HUES6 (cell line): Measurements from ENCODE around the gene TSC22D3.

ENCODE experiments used
- H3K27ac ChIP-seq: 2 replicates; pipeline ENCODE4 v1.7.0; 2013; ENCODE audit warnings: low read depth, mild to moderate bottlenecking, low read length, inconsistent platforms
- H3K27me3 ChIP-seq: 2 replicates; pipeline ENCODE4 v1.6.1; 2013; ENCODE audit warnings: low read length; ENCODE audit not compliant: control insufficient read depth, insufficient read depth
- H3K36me3 ChIP-seq: 2 replicates; pipeline ENCODE4 v1.6.1; 2013; ENCODE audit warnings: low read length; ENCODE audit not compliant: control insufficient read depth, insufficient read depth
- H3K4me1 ChIP-seq: 2 replicates; pipeline ENCODE4 v1.6.1; 2013; ENCODE audit warnings: low read length; ENCODE audit not compliant: control insufficient read depth, insufficient read depth
- H3K4me3 ChIP-seq: 2 replicates; pipeline ENCODE4 v1.5.1; 2013; ENCODE audit warnings: low read depth, low read length
- H3K9ac ChIP-seq: one replicate; pipeline ENCODE4 v1.6.1; 2013; ENCODE audit warnings: mild to moderate bottlenecking, low read length
- H3K9me3 ChIP-seq: 2 replicates; pipeline ENCODE4 v1.6.1; 2013; ENCODE audit warnings: low read depth, low read length; ENCODE audit not compliant: control insufficient read depth, insufficient read depth

TSC22D3 gene

DNA sequence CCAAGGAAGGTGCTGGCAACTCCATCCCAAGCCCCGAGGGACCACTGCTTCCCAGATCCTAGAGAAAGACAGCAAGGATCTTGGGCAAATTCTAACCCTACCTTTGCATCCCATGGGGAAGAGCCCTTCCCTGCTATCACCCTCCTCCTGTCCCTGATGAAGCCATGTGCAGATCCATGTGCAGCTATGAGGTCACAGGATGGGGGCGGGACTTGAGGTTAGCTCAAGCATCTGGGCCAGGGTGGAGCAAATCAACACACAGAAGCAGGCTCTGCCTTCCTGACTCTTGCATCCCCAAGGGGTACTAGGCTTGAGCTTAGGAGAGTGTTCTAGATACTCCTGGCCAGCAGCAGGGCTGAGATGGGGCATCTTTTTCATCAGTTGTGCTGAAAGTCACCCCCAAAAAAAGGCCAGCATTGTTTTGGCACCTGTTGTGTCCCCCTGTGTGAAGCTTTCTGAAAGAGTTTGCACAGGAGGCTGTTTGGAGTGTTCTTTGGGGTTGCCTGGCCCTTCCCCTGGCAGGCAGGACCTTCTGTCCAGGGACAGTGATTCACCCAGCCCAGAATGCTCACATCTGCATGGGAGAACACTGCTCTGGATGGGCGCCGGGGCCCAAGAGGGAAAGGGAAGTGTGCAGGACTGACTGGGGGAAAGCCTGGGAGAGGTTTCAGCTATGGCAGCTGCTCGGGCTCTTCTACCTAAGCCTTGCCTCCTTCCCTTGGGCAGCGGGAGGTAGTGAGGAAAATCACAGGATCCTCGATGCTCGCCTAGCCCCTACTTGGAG lies 96.4 kb downstream of the TSC22D3 start:
- peaks cover 32% of the 10 kb centered on the region for H3K4me1 ChIP-seq
- H3K9me3 ChIP-seq = no peaks in the 10 kb centered on the region
- no peaks in the 10 kb centered on the region for H3K36me3 ChIP-seq
- H3K9ac ChIP-seq = no peak overlapping the region
- peaks cover 59% of the 10 kb centered on the region for H3K27me3 ChIP-seq
- H3K27ac ChIP-seq = no peak overlapping the region
- no peak overlapping the region for H3K4me3 ChIP-seq

DNA sequence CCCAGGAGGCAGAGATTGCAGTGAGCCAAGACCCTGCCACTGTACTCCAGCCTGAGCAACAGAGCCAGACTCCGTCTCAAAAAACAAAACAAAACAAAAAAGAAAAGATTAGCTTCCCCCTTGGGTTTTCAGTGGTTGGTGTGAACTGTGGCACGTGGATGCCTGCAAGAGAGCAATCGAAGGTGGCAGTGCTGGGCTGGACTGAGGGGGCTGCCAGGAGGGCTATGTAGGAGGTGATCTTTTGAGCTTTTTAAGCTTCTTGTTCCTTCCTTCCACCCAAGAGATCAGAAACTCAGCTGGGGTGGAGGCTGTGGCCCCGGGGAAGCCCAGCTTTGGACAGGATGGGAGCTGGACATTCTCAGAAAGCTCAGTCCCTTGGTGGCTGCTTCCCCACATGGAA lies 97.7 kb downstream of the TSC22D3 start:
- Histone ChIP-seq H3K36me3 (no peaks in the 10 kb centered on the region), H3K4me3 (no peak overlapping the region), H3K27me3 (peaks cover 56% of the 10 kb centered on the region), H3K9ac (no peak overlapping the region), H3K27ac (no peak overlapping the region), H3K4me1 (peaks cover 44% of the 10 kb centered on the region), H3K9me3 (no peaks in the 10 kb centered on the region)

DNA sequence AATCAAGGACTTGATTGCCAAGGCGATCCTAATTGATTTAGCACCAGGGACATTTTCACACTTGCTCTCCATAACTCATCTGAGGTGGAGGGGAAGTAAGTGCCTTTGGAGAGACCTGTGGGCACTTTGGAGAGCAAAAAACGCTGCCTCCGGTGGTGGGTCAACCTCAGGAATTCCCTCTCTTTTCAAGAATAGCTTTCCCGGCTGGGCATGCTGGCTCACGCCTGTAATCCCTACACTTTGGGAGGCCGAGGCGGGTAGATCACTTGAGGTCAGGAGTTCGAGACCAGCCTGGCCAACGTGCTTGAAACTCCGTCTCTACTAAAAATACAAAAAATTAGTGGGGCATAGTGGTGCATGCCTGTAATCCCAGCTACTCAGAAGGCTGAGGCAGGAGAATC lies 98.1 kb downstream of the TSC22D3 start:
- H3K9me3 ChIP-seq = no peaks in the 10 kb centered on the region
- H3K27ac ChIP-seq = no peak overlapping the region
- peaks cover 44% of the 10 kb centered on the region for H3K4me1 ChIP-seq
- H3K9ac ChIP-seq = no peak overlapping the region
- H3K36me3 ChIP-seq = no peaks in the 10 kb centered on the region
- no peak overlapping the region for H3K4me3 ChIP-seq
- H3K27me3 ChIP-seq = peaks cover 56% of the 10 kb centered on the region

DNA sequence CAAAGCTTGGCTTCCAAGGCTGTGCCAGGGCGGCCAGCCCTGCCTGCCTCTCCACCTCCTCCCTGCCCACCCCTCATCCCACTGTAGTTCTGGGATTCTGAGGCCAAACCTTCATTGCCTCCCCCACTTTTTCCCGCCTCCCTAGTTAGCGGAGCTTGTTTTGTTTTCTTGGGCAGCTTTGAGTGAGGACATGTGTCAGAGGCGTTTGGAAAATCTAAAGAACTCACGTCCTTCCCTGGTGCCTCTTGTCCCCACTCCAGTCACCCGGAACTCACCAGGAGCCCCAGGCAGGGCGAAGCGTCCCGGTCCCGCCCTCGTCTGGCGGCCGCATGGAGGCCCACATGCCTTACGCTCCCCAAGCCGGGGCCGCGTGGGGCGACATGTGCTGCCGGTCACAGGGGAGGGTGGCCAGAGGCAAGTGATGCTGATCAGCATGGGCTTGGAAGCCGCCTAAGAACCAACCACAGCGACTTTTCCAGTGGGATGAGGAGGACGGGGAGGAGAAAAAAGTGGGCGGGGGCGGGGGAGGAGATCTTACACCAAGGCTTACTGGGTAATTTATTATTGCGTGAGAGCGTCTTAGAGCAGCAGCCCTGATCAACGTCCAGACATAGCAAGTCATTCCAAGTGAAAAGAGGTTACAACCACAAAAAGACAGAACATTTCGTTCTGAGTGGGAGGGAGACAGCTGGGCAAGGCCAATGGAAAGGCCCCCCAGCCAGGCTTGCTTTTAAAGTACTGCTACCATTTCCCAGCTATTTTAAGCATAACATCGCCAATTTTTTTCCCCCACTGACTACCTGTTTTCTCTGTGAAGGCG lies 98.8 kb downstream of the TSC22D3 start:
- Histone ChIP-seq H3K9ac (peak overlapping the region; percentile 24), H3K4me1 (peaks cover 44% of the 10 kb centered on the region), H3K27ac (no peak overlapping the region), H3K4me3 (peak overlapping the region; percentile 28), H3K36me3 (no peaks in the 10 kb centered on the region), H3K27me3 (peaks cover 50% of the 10 kb centered on the region), H3K9me3 (no peaks in the 10 kb centered on the region)

DNA sequence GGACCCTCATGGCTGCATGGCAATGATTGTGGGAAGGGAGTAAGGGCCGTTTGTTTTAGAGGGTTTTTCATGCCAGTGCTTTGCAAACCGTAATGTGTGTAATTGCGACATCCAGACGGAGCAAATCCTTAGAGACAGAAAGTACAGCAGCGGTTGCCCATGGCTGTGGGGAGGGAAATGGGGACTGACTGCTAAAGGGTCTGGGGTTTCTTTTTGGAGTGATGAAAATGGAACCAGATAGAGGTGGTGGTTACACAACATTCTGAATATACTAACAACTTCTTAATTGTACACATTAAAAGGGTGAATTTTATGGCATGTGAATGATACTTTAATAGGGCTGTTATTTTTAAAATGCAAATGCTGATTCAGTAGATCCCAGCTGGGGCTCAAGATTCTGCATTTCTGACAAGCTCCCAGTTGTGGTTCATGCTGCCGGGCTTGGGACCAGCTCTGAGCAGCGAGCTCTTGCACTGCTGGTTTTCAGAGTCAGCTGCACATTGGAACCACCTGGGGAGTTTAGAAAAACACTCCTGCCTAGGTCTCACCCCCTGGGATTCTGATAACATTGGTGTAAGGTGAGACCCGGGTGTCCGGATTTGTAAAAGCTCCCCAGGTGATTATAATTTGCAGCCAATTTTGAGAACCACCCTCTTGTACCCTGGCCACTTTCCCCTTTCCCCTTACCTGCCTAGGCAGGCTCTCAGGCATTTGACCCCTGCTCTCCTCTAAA lies 99.6 kb downstream of the TSC22D3 start:
- Histone ChIP-seq H3K27me3 (peaks cover 47% of the 10 kb centered on the region), H3K9me3 (no peaks in the 10 kb centered on the region), H3K4me3 (peak overlapping the region; percentile 28), H3K9ac (peak overlapping the region; percentile 24), H3K36me3 (no peaks in the 10 kb centered on the region), H3K27ac (no peak overlapping the region), H3K4me1 (peaks cover 44% of the 10 kb centered on the region)

DNA sequence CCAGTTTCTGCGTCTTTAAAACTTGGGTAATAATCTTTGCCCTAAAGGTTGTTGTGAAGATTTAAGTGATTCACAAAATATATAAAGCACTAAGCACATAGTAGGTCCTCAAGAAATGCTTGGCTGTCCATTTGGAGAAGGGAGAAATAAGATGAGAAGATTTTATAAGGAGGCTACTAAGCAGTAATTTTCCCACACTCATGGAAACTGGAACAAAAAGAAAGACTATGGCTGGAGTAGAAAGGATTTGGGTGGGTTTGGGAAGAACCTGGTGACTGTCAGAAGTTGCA lies 100.3 kb downstream of the TSC22D3 start:
- Histone ChIP-seq H3K9me3 (no peaks in the 10 kb centered on the region), H3K4me3 (no peak overlapping the region), H3K9ac (no peak overlapping the region), H3K27me3 (peaks cover 40% of the 10 kb centered on the region), H3K36me3 (no peaks in the 10 kb centered on the region), H3K27ac (no peak overlapping the region), H3K4me1 (peaks cover 45% of the 10 kb centered on the region)

DNA sequence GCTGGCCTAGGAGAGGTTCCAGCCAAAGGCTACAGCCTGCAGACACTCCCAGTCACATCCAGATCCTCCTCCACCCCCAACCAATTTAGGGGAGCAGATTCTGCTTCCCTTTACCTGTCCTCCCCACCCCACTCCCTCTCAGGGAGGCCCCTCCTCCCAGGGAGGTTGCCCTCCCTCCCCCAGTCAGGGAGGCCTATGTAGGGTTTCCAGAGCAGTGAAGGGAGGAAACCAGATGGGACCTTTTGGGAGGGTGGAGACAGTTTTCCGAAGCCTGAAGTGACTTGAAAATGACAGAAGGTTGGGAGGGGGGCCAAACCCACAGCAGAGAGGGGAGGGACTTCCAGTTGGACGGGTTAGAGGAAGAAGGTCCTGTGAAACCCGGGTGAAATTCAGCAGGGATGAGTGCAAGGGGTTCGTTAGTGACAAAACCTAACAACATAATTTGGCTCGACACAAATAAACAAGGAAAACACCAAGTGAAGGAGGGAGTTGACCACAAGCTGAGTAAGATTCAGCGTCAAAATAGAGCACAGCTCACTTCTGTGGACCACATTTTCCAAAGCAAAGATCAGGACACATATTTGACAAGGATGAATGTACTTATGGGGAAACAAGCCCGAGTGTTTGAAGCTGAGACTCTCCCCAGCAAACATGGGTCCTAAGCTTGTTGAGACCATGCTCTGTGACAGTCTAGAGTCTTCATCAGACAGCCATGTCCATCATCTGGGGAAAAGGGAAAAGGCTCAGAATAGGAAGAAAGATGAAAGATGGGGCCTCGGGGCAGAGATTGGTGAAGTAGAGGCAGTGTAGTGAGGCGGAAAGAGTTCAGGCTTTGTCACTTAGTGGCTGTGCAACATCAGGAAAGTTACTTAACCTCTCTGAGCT lies 100.9 kb downstream of the TSC22D3 start:
- Histone ChIP-seq H3K27me3 (peaks cover 35% of the 10 kb centered on the region), H3K36me3 (no peaks in the 10 kb centered on the region), H3K4me3 (no peak overlapping the region), H3K27ac (no peak overlapping the region), H3K9ac (no peak overlapping the region), H3K9me3 (no peaks in the 10 kb centered on the region), H3K4me1 (peaks cover 47% of the 10 kb centered on the region)

DNA sequence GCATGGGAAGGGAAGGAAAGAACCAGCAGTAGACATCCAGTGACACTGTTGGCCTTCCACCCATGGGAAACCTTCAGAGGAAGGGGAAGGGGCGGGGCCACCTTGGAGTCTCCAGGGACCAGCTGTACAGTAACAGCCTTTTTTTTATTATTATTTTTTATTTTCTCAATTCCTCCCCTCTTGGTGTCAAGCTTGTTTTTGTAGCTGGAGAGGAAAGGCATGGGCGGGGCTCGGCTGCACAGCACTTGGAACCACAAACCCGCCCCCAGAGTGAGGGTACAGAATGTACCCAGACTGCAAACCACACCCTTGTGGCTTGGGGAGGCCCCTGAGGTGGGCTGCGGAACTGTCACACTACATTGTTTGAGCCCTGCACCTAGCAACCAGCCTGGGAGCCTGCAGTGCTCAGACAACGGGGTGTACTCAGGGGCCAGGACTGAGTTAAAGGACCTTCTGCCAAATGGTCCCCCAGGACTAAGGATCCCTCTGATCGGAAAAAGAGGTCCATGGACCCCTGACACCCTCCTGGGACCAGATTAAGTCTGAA lies 101.6 kb downstream of the TSC22D3 start:
- peaks cover 29% of the 10 kb centered on the region for H3K27me3 ChIP-seq
- H3K9ac ChIP-seq = no peak overlapping the region
- no peak overlapping the region for H3K4me3 ChIP-seq
- no peaks in the 10 kb centered on the region for H3K36me3 ChIP-seq
- H3K9me3 ChIP-seq = no peaks in the 10 kb centered on the region
- peaks cover 49% of the 10 kb centered on the region for H3K4me1 ChIP-seq
- H3K27ac ChIP-seq = no peak overlapping the region

DNA sequence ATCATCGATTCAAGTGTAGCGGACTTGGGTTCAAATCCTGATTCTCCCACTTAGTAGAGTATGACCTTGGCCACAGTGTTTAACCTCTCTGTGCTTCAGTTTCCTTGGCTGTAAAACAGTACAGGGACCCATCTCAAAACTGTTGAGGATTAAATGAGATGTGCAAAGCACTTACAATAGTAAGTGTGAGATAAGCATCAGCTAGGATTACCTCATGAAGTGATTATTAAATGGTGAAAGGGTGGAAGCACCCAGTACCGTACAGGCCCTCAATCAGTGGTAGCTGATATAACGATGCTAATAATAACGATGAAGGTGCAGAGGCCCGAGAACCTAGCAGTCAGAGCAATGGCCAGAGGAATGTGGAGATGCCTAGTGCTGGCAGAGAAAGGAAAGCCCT lies 102.2 kb downstream of the TSC22D3 start:
- Histone ChIP-seq H3K4me3 (peak overlapping the region; percentile 32; the same call in 1 of the 2 replicates), H3K27ac (no peak overlapping the region), H3K4me1 (peaks cover 49% of the 10 kb centered on the region), H3K27me3 (peaks cover 23% of the 10 kb centered on the region), H3K9me3 (no peaks in the 10 kb centered on the region), H3K36me3 (no peaks in the 10 kb centered on the region), H3K9ac (no peak overlapping the region)

DNA sequence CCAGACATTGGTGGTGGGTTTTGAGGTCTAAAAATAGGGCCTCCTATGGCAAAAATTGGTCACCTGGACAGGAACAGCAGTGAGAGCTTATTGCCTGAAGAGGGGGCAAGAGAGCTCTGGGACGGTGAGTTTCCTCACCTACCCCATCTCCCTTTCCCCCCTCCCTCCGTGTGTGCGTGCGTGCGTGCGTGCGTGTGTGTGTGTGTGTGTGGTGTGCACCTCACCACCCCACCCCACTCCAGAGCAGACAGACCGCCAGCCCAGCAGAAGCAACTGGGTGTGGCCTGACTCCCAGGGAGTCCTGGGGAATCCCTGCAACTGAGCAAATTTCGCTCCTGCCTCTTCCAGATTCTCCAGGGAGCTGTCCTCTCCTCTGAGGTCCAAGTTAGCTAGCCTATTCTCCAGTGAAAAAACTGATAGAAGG lies 102.6 kb downstream of the TSC22D3 start:
- no peaks in the 10 kb centered on the region for H3K36me3 ChIP-seq
- H3K4me1 ChIP-seq = peaks cover 49% of the 10 kb centered on the region
- no peaks in the 10 kb centered on the region for H3K9me3 ChIP-seq
- H3K27me3 ChIP-seq = peaks cover 19% of the 10 kb centered on the region
- H3K27ac ChIP-seq = no peak overlapping the region
- H3K9ac ChIP-seq = no peak overlapping the region
- peak overlapping the region; percentile 32 for H3K4me3 ChIP-seq
